Epithelial cell of esophagus (primary cell): ENCODE results near the gene SNX5.

ENCODE experiments used
- DNase-seq: peaks from one replicate; pipeline ENCODE4 v3.0.0; 2010; ENCODE audit warnings: low read depth
- H3K4me3 ChIP-seq: 2 replicates; pipeline ENCODE4 v1.5.1; 2011; ENCODE audit warnings: mild to moderate bottlenecking, low read length, control low read depth
- TF ChIP-seq, protein P1 (sequence below): IDR thresholded peaks from 2 replicates; pipeline ENCODE4 v1.5.1; 2011; ENCODE audit warnings: low read depth, mild to moderate bottlenecking, low read length, control low read depth, inconsistent platforms; ENCODE audit not compliant: insufficient read depth; ENCODE audit errors: missing control alignments

The SNX5 gene

DNA sequence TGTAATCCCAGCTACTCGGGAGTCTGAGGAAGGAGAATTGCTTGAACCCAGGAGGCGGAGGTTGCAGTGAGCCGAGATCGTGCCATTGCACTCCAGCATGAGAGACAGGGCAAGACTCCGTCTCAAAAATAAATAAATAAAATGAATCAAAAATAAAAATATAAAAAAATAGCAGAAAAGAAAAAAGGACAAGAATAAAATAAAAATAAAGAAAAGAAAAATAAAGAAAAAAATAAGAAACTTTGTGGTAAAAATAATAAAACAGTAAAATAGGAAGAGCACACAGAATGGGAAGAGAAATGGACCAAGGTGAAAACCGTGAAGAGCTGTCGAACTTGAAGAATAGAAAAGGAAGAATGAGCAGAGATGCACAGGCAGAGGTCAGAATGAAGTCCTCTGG is 63.0 kb downstream of the SNX5 start:
- TF ChIP-seq, protein P1, sequence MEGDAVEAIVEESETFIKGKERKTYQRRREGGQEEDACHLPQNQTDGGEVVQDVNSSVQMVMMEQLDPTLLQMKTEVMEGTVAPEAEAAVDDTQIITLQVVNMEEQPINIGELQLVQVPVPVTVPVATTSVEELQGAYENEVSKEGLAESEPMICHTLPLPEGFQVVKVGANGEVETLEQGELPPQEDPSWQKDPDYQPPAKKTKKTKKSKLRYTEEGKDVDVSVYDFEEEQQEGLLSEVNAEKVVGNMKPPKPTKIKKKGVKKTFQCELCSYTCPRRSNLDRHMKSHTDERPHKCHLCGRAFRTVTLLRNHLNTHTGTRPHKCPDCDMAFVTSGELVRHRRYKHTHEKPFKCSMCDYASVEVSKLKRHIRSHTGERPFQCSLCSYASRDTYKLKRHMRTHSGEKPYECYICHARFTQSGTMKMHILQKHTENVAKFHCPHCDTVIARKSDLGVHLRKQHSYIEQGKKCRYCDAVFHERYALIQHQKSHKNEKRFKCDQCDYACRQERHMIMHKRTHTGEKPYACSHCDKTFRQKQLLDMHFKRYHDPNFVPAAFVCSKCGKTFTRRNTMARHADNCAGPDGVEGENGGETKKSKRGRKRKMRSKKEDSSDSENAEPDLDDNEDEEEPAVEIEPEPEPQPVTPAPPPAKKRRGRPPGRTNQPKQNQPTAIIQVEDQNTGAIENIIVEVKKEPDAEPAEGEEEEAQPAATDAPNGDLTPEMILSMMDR = no peak
- H3K4me3 ChIP-seq = no peak overlapping the region
- DNase-seq = no peak

GRCh38 chr20:17904027-17904426 is 64.6 kb downstream of the SNX5 start:
- H3K4me3 ChIP-seq = no peak overlapping the region
- TF ChIP-seq, protein P1 = no peak
- no peak for DNase-seq

DNA sequence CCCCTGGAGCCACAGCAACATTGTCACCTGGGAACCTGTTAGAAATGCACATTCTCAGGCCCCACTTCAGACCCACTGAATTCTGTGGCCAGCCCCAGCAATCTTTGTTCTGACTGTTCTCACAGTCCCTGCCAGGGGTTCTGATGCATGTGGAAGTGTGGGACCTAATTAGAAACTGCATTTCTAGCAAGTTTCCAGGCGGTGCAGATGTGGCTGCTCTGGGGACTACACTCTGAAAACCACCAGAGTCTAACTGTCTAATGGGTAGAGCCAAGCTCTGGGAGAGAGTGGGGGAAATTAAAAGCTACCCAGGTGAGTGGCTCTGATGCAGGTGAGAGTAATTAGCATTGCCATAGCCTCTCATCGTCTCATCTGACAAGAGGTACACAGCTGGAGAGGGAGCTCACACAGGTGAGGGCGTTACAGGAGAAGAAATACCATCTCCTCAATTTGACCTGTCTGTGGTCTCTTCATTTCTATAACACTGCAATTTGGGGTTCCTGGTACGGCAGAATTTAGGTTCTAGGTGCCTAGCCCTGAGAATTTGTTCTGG is 66.0 kb downstream of the SNX5 start:
- no peak overlapping the region for H3K4me3 ChIP-seq
- no peak for DNase-seq
- TF ChIP-seq, protein P1 = no peak

DNA sequence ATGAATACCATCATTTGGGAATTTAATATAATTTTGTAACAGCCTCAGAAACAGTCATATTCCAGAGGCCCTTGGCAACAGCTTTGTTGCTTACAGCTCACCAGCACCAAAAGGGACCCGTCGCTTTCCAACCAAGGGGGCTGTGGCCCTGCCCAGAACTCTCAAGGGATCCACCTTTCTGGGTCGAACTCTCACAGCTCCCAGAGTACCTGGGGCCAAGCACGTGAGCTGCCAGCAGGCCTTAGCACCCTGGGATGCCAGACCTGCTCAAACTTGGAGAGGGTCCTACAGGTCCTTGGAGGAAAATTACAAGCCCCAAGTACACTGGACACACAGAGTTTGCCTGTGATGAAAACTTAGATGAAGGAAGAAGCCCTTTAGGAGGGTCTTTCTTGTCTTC is 66.6 kb downstream of the SNX5 start:
- TF ChIP-seq, protein P1 = no peak
- no peak overlapping the region for H3K4me3 ChIP-seq
- DNase-seq = no peak

DNA sequence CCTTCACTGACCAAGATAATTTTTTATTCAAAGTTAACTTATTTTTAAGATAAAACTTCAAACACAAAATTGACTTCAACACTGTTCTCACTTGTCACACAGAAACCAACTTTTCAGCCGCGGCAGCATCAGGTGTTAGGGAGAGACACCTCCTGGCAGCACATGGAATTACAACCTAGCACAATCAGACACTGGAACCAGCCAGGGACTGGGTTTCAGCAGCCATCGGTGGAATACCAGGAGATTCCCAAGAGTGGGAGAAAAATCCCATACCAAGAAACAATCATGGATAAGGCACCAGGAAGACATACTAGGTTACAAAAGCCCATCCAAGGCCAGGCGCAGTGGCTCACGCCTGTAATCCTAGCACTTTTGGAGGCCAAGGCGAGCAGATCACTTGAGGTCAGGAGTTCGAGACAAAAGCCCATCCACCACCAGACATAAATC is 70.0 kb downstream of the SNX5 start:
- no peak overlapping the region for H3K4me3 ChIP-seq
- peak; percentile 77 for DNase-seq
- TF ChIP-seq, protein P1 = peak; percentile 98

- no peak overlapping the region for H3K4me3 ChIP-seq
- DNase-seq = peak; percentile 32
- TF ChIP-seq, protein P1 = no peak
Measured at GRCh38 chr20:17897566-17898307, 70.9 kb downstream of the SNX5 start.
